HCT116 (cell line): Measurements from ENCODE around the gene HOXD8. TPM values are rescaled to one million over a fixed set of nuclear protein-coding genes. Genes with fewer than 3 reads are reported as not detected.

Source experiments
- ATAC-seq: fragments of 200-7000 bp; cut with Tn5 transposase; 2 replicates; pipeline ENCODE4 v1.9.1; 2020; ENCODE audit warnings: mild to moderate bottlenecking, moderate library complexity
- BruUV-seq: library from RNA; stranded (reverse); fragments of 400-500 nt; replicated peaks from 2 replicates; lab custom pipeline; 2021; lab: Mats Ljungman, UMichigan
- CTCF ChIA-PET: fragments of 300-600 bp; sonication (Branson Sonifier 250); formaldehyde crosslinking; loops from one replicate; lab custom pipeline; 2021; ENCODE audit warnings: antibody characterized with exemption; lab: Charles Lee
- POLR2A ChIA-PET: fragments of 300-600, 350-600 bp; sonication (Branson Sonifier 250); formaldehyde crosslinking; loops from one replicate; lab custom pipeline; 2021; ENCODE audit warnings: antibody characterized with exemption; lab: Charles Lee
- RAD21 ChIA-PET, 2 experiments: fragments of 300-600 bp; sonication (Branson Sonifier 250); formaldehyde crosslinking; loops; one replicate each; lab custom pipeline; 2023; ENCODE audit warnings: low total read pairs in 2 of 2; ENCODE audit not compliant: uncharacterized antibody in 2 of 2, unreplicated experiment in 2 of 2, low non-redundant PET in 1 of 2; lab: Charles Lee
- DNase-seq: peaks from one replicate; pipeline ENCODE4 v3.0.0-alpha.2; 2010; ENCODE audit warnings: low read depth, low spot score
- H2AFZ ChIP-seq: fragments of 200-600 bp; shearing (Covaris generic), sonication (generic); 2 replicates; pipeline ENCODE4 v1.6.1; 2017; ENCODE audit warnings: low read depth, mixed run types, mixed read lengths, antibody characterized with exemption, low read length; ENCODE audit not compliant: poor library complexity, severe bottlenecking
- H3K27ac ChIP-seq: 2 replicates; pipeline ENCODE4 v1.5.1; 2012; ENCODE audit warnings: low read depth, low read length
- H3K27me3 ChIP-seq: fragments of 200-600 bp; sonication (generic); 2 replicates; pipeline ENCODE4 v1.6.1; 2016; ENCODE audit warnings: mixed run types, low read length, mixed read lengths; ENCODE audit not compliant: insufficient read depth
- H3K36me3 ChIP-seq, 2 experiments: fragments of 200-500 bp in 1 of 2; fragments of 200-600 bp in 1 of 2; sonication (Bioruptor generic) in 1 of 2; sonication (generic) in 1 of 2; 2 replicates each; pipeline versions ENCODE4 v1.5.1 to v1.6.1; 2014 to 2016; ENCODE audit warnings: low read length in 2 of 2, inconsistent platforms in 1 of 2, mixed read lengths in 1 of 2, mixed run types in 1 of 2; ENCODE audit not compliant: insufficient read depth in 2 of 2, control insufficient read depth in 1 of 2
- H3K4me1 ChIP-seq, 2 experiments: fragments of 200-600 bp in 1 of 2; sonication (generic) in 1 of 2; 2 replicates each; pipeline versions ENCODE4 v1.5.1 to v1.6.1; 2012 to 2017; ENCODE audit warnings: low read length in 2 of 2, inconsistent platforms in 1 of 2, mild to moderate bottlenecking in 1 of 2, mixed read lengths in 1 of 2, mixed run types in 1 of 2, moderate library complexity in 1 of 2; ENCODE audit not compliant: insufficient read depth in 2 of 2, control insufficient read depth in 1 of 2
- H3K4me2 ChIP-seq: fragments of 200-600 bp; sonication (generic); 2 replicates; pipeline ENCODE4 v1.6.1; 2017; ENCODE audit warnings: mixed run types, low read length, mixed read lengths
- H3K4me3 ChIP-seq, 2 experiments: fragments of 200-600 bp in 1 of 2; sonication (generic) in 1 of 2; replicated peaks in 1 of 2; 2 replicates each; pipeline ENCODE4 v1.5.1; 2011 to 2016; ENCODE audit warnings: low read length in 2 of 2, control low read depth in 1 of 2, low read depth in 1 of 2, mild to moderate bottlenecking in 1 of 2, mixed read lengths in 1 of 2, mixed run types in 1 of 2
- H3K79me2 ChIP-seq: fragments of 200-600 bp; sonication (generic); 2 replicates; pipeline ENCODE4 v1.6.1; 2017; ENCODE audit warnings: mild to moderate bottlenecking, mixed run types, low read length, moderate library complexity, mixed read lengths; ENCODE audit not compliant: insufficient read depth
- H3K9ac ChIP-seq: fragments of 200-600 bp; sonication (generic); 2 replicates; pipeline ENCODE4 v1.6.1; 2016; ENCODE audit warnings: low read length, mixed read lengths
- H3K9me2 ChIP-seq: fragments of 200-600 bp; sonication (generic), shearing (Covaris generic); 2 replicates; pipeline ENCODE4 v1.6.1; 2017; ENCODE audit warnings: mixed run types, mild to moderate bottlenecking, moderate library complexity; ENCODE audit not compliant: insufficient read depth
- H3K9me3 ChIP-seq, 2 experiments: fragments of 200-500 bp in 1 of 2; fragments of 200-600 bp in 1 of 2; sonication (Bioruptor generic) in 1 of 2; sonication (generic) in 1 of 2; 2 replicates each; pipeline ENCODE4 v1.6.1; 2014 to 2017; ENCODE audit warnings: low read length in 2 of 2, mixed read lengths in 2 of 2, inconsistent platforms in 1 of 2, low read depth in 1 of 2, mild to moderate bottlenecking in 1 of 2, mixed run types in 1 of 2, moderate library complexity in 1 of 2; ENCODE audit not compliant: control insufficient read depth in 1 of 2, insufficient read depth in 1 of 2
- H4K20me1 ChIP-seq: fragments of 200-600 bp; sonication (generic), shearing (Covaris generic); 2 replicates; pipeline ENCODE4 v1.6.1; 2017; ENCODE audit warnings: mixed run types, mild to moderate bottlenecking, moderate library complexity; ENCODE audit not compliant: insufficient read depth
- ATF3 ChIP-seq: IDR thresholded peaks from 2 replicates; pipeline ENCODE4 v1.6.1; 2012
- CTCF ChIP-seq, 3 experiments: fragments of 200-600 bp in 1 of 3; sonication (generic) in 1 of 3; IDR thresholded peaks in 2 of 3; conservative IDR thresholded peaks in 1 of 3; 2 replicates each; pipeline ENCODE4 v1.5.1; 2012 to 2017; ENCODE audit warnings: low read depth in 2 of 3, low read length in 2 of 3, antibody characterized with exemption in 1 of 3, borderline replicate concordance in 1 of 3, control low read depth in 1 of 3, mild to moderate bottlenecking in 1 of 3, mixed read lengths in 1 of 3, mixed run types in 1 of 3, moderate library complexity in 1 of 3; ENCODE audit not compliant: insufficient read depth in 1 of 3
- EGR1 ChIP-seq: IDR thresholded peaks from 2 replicates; pipeline ENCODE4 v1.6.1; 2012; ENCODE audit warnings: low read depth
- POLR2A ChIP-seq: IDR thresholded peaks from 2 replicates; pipeline ENCODE4 v1.7.0; 2011; ENCODE audit warnings: borderline replicate concordance; ENCODE audit not compliant: insufficient read depth, insufficient read length; ENCODE audit errors: extremely low read depth
- ZFX ChIP-seq: fragments of 450-650 bp; IDR thresholded peaks from 2 replicates; pipeline ENCODE4 v1.6.1; 2017
- intact Hi-C: fragments of 100-400 bp; cut with micrococcal nuclease; formaldehyde crosslinking; loops from 2 replicates; pipeline ENCODE4 v1.10.0; 2022
- total RNA-seq: library from RNA; stranded (reverse); gene quantifications from one replicate; pipeline ENCODE4 v1.2.1, GENCODE V29; 2021; ENCODE audit not compliant: unreplicated experiment

HOXD8 gene
- total RNA-seq, 1 experiment from 2014 or later: 6.0 TPM

GRCh38 chr2:176150584-176151441 lies 21.3 kb downstream of the HOXD8 start (continued):
- TF ChIP-seq CTCF (IDR thresholded peaks at IDR 0.05 in 2 of 3, conservative IDR thresholded peaks at IDR 0.05 in 1 of 3; ENCODE audit: borderline replicate concordance in 1 of 3, insufficient read depth in 1 of 3, low read depth in 2 of 3, low read length in 2 of 3) (no peak), ZFX (no peak), ATF3 (no peak)

GRCh38 chr2:176151442-176152287 lies 22.2 kb downstream of the HOXD8 start, which contains the start of gene HOXD4:
Gene HOXD4 (plus strand): TSS chr2:176151550. CDS start chr2:176151634, 84 bp downstream.
- Histone ChIP-seq H3K9me2 (no peaks in the 10 kb centered on the region), H3K79me2 (no peaks in the 10 kb centered on the region), H3K4me3 (no peak within 1 kb of the TSS), H3K9me3 (no peaks in the 10 kb centered on the region), H4K20me1 (no peaks in the 10 kb centered on the region), H3K36me3 (no peaks in the 10 kb centered on the region), H3K4me2 (no peak within 1 kb of the TSS), H3K4me1 (no peaks in the 10 kb centered on the region), H3K9ac (no peak within 1 kb of the TSS), H2AFZ (no peak within 1 kb of the TSS), H3K27ac (no peak within 1 kb of the TSS)
- CTCF ChIA-PET: no interaction called here
- RAD21 ChIA-PET: no interaction called here
- BruUV-seq: no TSS peak
- no peak for DNase-seq
- POLR2A ChIA-PET: no interaction called here
- TF ChIP-seq POLR2A: no peak
- TF ChIP-seq EGR1: no peak
- TF ChIP-seq, all 23 proteins: peak for 0
- no peaks in the 10 kb centered on the region for H3K27me3 ChIP-seq
- ATAC-seq: no peak
- intact Hi-C loops: no loop called here
